ENCODE data around the gene ZDHHC7. TPM values are rescaled to one million over a fixed set of nuclear protein-coding genes. Genes with fewer than 3 reads are reported as not detected.

ZDHHC7 gene
- total and polyA plus RNA-seq, 9 of the 15 experiments (the other 6 are each of a cell fraction or from before 2014, with no cell fraction given): 1.7 to 49.7 (median 37.4) TPM

DNA sequence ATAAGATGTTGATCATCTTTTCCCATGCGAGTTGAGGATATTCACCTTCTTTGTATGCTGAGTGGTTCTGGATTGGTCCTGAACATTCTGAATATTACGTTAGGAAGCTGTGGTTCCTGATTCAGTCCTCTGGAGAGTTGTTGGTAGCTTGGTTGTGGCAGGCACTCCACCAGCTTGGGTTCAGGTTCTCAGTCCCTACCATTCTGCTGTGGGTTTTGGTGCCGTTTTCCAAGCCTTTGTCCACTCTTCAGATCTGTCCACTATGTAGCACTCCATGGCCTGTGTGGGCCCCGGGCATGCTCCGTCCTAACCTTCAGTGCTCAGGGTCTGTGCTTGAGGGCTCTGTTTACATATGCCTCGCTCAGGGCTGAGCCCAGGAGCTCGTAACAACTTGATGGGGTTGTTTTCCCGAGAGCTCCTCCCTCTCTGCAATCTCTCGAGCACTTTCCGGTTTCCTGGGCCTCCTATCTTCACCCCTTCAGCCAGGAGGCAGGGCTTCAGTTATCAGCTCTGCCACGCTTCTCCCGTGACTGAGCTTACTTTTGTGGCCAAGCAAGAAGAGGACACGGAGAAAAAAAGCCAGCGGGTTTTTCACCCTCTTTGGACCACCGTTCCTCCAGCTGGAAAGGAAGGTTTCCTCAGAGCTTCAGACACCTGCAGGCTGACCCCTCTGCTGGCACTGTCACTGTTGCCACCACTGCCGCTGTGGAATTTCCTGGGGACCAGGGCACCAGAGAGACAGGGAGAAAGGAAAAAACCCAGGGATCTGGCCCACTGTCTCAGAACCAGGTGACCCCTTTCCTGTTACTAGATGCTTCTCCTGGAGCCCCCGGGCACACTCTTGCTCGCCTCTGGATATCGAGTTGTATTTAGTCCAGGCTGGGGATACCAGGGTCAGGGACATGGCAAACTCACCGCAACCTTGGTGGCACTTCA is 35.9 kb upstream of the ZDHHC7 start (continued):
- TF ChIP-seq, protein P1, sequence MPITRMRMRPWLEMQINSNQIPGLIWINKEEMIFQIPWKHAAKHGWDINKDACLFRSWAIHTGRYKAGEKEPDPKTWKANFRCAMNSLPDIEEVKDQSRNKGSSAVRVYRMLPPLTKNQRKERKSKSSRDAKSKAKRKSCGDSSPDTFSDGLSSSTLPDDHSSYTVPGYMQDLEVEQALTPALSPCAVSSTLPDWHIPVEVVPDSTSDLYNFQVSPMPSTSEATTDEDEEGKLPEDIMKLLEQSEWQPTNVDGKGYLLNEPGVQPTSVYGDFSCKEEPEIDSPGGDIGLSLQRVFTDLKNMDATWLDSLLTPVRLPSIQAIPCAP (CRISPR knock-in tag; IDR thresholded peaks at IDR 0.05; ENCODE audit: borderline replicate concordance): 0 out of 2 replicates have a peak, but pooled peaks have one; percentile 55
- TF ChIP-seq ZNF707 (CRISPR knock-in tag; conservative IDR thresholded peaks at IDR 0.05) (no peak), CBFA2T2 (conservative IDR thresholded peaks at IDR 0.05) (no peak), FOXK2 (conservative IDR thresholded peaks at IDR 0.05 in 1 of 2, IDR thresholded peaks at IDR 0.05 in 1 of 2; ENCODE audit: low read depth in 2 of 2) (peak; percentile 98 to 99), FIP1L1 (IDR thresholded peaks at IDR 0.05; ENCODE audit: low read depth, low read length, poor library complexity, severe bottlenecking) (no peak), ZNF274 (IDR thresholded peaks at IDR 0.05; ENCODE audit: borderline replicate concordance, low read depth, low read length) (no peak), NFIC (IDR thresholded peaks at IDR 0.05) (peak; percentile 84)
- TF ChIP-seq, protein P2, sequence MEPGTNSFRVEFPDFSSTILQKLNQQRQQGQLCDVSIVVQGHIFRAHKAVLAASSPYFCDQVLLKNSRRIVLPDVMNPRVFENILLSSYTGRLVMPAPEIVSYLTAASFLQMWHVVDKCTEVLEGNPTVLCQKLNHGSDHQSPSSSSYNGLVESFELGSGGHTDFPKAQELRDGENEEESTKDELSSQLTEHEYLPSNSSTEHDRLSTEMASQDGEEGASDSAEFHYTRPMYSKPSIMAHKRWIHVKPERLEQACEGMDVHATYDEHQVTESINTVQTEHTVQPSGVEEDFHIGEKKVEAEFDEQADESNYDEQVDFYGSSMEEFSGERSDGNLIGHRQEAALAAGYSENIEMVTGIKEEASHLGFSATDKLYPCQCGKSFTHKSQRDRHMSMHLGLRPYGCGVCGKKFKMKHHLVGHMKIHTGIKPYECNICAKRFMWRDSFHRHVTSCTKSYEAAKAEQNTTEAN (CRISPR knock-in tag; IDR thresholded peaks at IDR 0.05): no peak
- TF ChIP-seq, protein P3, sequence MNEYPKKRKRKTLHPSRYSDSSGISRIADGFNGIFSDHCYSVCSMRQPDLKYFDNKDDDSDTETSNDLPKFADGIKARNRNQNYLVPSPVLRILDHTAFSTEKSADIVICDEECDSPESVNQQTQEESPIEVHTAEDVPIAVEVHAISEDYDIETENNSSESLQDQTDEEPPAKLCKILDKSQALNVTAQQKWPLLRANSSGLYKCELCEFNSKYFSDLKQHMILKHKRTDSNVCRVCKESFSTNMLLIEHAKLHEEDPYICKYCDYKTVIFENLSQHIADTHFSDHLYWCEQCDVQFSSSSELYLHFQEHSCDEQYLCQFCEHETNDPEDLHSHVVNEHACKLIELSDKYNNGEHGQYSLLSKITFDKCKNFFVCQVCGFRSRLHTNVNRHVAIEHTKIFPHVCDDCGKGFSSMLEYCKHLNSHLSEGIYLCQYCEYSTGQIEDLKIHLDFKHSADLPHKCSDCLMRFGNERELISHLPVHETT (CRISPR knock-in tag; conservative IDR thresholded peaks at IDR 0.05 in 1 of 2, IDR thresholded peaks at IDR 0.05 in 1 of 2): no peak; a peak in 2 of 4 replicates
- TF ChIP-seq, protein P4, sequence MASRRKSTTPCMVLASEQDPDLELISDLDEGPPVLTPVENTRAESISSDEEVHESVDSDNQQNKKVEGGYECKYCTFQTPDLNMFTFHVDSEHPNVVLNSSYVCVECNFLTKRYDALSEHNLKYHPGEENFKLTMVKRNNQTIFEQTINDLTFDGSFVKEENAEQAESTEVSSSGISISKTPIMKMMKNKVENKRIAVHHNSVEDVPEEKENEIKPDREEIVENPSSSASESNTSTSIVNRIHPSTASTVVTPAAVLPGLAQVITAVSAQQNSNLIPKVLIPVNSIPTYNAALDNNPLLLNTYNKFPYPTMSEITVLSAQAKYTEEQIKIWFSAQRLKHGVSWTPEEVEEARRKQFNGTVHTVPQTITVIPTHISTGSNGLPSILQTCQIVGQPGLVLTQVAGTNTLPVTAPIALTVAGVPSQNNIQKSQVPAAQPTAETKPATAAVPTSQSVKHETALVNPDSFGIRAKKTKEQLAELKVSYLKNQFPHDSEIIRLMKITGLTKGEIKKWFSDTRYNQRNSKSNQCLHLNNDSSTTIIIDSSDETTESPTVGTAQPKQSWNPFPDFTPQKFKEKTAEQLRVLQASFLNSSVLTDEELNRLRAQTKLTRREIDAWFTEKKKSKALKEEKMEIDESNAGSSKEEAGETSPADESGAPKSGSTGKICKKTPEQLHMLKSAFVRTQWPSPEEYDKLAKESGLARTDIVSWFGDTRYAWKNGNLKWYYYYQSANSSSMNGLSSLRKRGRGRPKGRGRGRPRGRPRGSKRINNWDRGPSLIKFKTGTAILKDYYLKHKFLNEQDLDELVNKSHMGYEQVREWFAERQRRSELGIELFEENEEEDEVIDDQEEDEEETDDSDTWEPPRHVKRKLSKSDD (conservative IDR thresholded peaks at IDR 0.05; ENCODE audit: low read length): no peak

Data from K562 (cell line).